ENCODE data around the gene WDR46.
"Not testable (repeated sequence)": the region's sequence is repeated elsewhere in the genome, so short reads cannot be mapped to it uniquely, and the experiment has no call there.

WDR46 gene

GRCh38 chr6:33264015-33264414 lies 25.0 kb downstream of the WDR46 start:
- DNase-seq (ENCODE audit: low read depth): no peak

GRCh38 chr6:33262490-33262889 lies 26.5 kb downstream of the WDR46 start:
- not testable (repeated sequence) for DNase-seq (ENCODE audit: low read depth)

GRCh38 chr6:33259032-33259431 lies 30.0 kb downstream of the WDR46 start:
- no peak for DNase-seq (ENCODE audit: low read depth)

- no peak for DNase-seq (ENCODE audit: low read depth)
These were observed 34.4 kb downstream of the WDR46 start for GRCh38 chr6:33254591-33254990.

- no peak for DNase-seq (ENCODE audit: low read depth)
These were observed 36.3 kb downstream of the WDR46 start for GRCh38 chr6:33252759-33253158.

- DNase-seq (ENCODE audit: low read depth): no peak
These were observed 37.5 kb downstream of the WDR46 start for GRCh38 chr6:33251395-33252012.

- no peak for DNase-seq (ENCODE audit: low read depth)
These were observed 38.3 kb downstream of the WDR46 start for GRCh38 chr6:33250731-33251130.

- peak; percentile 72 for DNase-seq (ENCODE audit: low read depth)
These were observed 39.1 kb downstream of the WDR46 start for GRCh38 chr6:33249732-33250630.

GRCh38 chr6:33248932-33249731 lies 39.9 kb downstream of the WDR46 start:
- DNase-seq (ENCODE audit: low read depth): peak; percentile 99

GRCh38 chr6:33248643-33248931 lies 40.5 kb downstream of the WDR46 start:
- DNase-seq (ENCODE audit: low read depth): no peak

GRCh38 chr6:33247977-33248642 lies 40.9 kb downstream of the WDR46 start:
- peak; percentile 71 for DNase-seq (ENCODE audit: low read depth)

- no peak for DNase-seq (ENCODE audit: low read depth)
These were observed 45.6 kb downstream of the WDR46 start for GRCh38 chr6:33243476-33243875.

GRCh38 chr6:33241968-33242367 lies 47.1 kb downstream of the WDR46 start:
- no peak for DNase-seq (ENCODE audit: low read depth)

- DNase-seq (ENCODE audit: low read depth): no peak
These were observed 51.3 kb downstream of the WDR46 start for GRCh38 chr6:33237741-33238140.

GRCh38 chr6:33236852-33237251 lies 52.2 kb downstream of the WDR46 start:
- no peak for DNase-seq (ENCODE audit: low read depth)

GRCh38 chr6:33236328-33236727 lies 52.7 kb downstream of the WDR46 start:
- DNase-seq (ENCODE audit: low read depth): no peak

GRCh38 chr6:33235221-33235634 lies 53.8 kb downstream of the WDR46 start:
- DNase-seq (ENCODE audit: low read depth): no peak
